HG03432 (cell line): Measurements from ENCODE around the gene CHRNB1.

Experiments used
- ATAC-seq: cut with Tn5 transposase; IDR thresholded peaks from one replicate; pipeline ENCODE4 v1.9.1; 2021; ENCODE audit warnings: mild to moderate bottlenecking, moderate library complexity; ENCODE audit not compliant: unreplicated experiment

The CHRNB1 gene

DNA sequence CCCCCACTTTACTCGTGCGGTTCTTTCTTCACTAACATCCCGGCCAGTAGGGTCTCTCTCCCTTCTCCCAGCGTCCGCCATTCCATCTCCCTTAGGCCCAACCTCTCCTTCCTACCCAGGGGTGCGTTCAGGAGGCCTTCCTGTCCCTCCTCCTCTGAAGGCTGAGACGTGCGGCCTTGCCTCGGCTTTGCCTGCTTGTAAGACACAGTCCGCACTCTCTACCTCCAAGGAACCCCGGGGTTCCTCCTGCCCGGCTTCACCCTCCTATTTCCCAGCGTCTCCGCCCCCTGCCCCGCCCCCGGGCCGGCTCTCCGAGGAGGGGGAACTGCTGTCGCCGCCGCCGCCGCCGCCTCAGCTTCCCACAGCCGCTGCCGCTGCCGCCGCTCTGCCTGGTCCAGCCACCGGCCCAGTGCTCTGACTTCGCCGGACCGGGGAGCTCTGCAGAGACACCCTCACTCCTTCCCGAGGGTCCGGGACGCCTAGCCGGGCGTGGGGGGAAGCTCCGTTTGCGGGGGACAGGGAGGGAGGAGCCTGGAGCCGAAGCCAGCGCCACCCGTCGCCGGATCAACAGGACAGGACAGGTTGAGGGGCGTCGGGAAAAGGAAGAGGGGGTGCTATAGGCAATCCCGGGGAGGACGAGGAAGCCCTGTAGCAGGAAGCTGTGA is 6.8 kb upstream of the CHRNB1 start:
- no peak for ATAC-seq

DNA sequence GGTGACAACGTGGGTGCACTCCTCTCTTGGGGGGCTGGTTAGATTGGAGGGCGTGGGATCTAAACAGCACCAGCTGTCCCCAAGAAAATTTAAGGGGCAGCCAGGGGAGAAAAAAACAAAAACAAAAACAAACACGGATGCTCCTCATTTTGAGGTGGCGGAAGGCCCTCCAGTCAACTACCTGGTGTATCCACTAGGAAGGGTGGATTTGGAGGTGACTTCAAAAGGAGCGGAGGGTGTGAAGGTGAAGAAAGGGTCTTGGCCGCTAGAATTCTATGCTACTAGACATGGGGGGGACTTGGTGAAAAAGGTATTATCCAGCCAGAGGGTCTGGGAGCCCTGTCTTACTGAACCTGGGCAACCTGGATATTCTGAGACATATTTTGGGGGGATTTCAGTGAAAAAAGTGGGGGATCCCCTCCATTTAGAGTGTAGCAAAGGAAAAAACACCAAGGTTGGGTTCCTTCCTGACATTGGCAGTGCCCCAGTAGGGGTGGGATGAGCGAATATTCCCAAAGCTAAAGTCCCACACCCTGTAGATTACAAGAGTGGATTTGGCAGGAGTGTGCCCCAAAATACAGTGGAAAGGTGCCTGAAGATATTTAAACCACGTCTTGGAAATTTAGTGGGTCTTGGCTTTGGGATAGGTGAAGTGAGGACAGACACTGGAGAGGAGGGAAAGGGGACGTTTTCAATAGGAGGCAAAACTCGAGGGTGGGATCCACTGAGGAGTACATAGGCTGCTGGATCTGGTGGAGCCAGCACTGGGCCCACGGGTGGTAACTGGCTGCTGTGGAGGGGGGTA is 6.0 kb upstream of the CHRNB1 start:
- no peak for ATAC-seq

DNA sequence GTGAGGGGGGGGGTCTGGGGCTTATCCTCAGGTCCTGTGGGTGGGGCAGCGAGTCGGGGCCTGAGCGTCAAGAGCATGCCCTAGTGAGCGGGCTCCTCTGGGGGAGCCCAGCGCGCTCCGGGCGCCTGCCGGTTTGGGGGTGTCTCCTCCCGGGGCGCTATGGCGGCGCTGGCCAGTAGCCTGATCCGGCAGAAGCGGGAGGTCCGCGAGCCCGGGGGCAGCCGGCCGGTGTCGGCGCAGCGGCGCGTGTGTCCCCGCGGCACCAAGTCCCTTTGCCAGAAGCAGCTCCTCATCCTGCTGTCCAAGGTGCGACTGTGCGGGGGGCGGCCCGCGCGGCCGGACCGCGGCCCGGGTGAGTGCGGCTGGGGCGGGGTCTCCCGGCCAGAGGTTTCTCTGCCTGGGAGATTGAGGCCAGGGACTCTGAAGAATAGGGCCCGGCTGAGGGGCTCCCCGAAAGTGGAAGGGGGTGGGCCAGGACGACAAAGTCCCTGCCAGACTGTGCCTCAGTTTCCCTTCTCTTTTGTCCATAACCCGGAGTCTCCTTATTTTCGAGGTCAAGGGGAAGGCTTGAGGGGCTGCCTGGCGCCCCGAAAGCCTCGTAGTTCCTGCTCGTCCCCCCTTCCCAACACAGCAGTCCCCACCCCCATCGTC is 5.3 kb upstream of the CHRNB1 start, which contains the start of gene FGF11:
Gene FGF11 (plus strand): TSS at position 51 of the 651 bp plus-strand sequence. CDS start 109 bp downstream, at position 160.
- ATAC-seq: no peak

DNA sequence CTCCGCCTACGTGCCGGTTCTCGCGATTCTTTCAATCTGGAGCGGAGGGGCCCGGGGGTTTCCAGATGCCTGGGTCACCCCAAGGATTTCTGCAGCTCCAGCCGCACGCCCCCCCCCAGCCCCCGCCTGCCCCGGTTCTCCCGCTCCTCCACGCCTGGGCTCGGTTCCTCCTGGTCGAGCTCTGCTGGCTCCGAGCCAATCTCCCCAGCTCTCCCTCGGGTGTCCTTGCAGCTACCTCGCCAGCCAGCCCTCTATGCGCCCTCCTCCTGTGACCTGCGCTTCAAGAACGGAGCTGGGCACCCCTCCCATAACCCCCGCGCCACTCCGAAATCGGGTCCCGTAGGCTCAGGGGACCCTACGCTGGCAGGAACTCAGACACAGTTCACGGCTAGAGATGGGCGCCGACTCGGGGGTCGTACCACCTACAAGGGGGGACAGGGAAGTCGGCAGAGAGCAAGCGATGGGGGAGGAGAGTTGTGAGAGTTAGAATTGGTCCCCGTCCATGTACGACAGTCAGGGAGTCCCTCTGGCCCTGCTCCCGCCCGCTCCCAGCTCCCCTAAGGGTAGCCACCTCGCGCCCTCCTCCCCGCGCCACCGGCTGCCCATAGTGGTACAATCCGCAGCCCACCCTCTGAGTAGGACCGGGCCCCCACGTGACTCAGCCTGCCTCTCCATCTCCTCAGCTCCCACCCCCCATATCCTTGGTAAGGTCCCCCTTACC is 4.6 kb upstream of the CHRNB1 start:
- no peak for ATAC-seq

DNA sequence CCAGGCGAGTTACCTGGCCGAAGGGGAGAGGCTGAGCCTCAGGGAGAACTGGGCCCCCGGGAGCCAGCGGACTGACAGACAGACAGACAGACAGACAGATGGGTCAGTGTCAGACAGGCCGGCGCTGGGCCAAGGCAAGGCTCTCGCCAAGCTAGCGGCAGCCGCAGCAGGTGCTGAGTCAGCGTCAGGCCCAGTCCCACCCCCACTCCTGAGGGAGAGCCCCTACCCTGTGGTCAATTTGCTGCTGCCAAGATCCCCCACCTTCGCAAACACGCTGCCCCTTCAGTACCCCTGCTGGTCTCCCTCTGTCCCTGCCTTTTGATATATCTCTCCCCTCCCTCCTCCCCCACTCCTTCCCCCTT is 4.0 kb upstream of the CHRNB1 start:
- ATAC-seq: no peak

DNA sequence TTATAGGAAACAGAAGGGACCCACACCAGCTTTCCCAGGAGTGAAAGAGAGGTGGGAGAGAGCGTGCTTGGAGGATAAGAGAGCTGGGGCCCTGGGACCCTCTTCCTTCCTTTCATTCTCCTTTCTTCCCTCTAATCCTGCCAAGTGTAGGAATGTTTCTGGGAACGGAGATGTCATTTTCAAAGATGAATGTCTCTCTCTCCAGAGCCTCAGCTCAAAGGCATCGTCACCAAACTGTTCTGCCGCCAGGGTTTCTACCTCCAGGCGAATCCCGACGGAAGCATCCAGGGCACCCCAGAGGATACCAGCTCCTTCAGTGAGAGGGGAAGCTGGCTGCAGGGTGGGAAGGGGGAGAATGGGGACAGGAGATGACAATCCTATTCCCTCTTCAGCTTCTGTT is 3.6 kb upstream of the CHRNB1 start:
- no peak for ATAC-seq

DNA sequence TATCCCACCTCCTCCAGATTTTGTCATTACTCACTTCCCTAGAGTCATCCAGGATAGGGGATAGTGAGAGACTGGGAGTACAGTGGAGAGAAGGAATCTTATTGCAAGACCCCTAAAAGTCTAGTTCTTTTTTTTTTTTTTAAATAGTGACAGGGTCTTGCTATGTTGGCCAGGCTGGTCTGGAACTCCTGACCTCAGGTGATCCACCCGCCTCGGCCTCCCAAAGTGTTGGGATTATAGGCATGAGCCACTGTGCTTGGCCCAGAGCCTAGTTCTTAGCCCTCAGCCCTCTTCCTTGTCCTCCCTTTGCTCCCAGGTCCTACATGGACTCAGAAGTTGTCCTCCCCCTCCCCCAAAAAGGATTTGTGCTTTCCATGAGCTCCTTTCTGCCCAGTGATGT is 2.7 kb upstream of the CHRNB1 start:
- ATAC-seq: no peak

DNA sequence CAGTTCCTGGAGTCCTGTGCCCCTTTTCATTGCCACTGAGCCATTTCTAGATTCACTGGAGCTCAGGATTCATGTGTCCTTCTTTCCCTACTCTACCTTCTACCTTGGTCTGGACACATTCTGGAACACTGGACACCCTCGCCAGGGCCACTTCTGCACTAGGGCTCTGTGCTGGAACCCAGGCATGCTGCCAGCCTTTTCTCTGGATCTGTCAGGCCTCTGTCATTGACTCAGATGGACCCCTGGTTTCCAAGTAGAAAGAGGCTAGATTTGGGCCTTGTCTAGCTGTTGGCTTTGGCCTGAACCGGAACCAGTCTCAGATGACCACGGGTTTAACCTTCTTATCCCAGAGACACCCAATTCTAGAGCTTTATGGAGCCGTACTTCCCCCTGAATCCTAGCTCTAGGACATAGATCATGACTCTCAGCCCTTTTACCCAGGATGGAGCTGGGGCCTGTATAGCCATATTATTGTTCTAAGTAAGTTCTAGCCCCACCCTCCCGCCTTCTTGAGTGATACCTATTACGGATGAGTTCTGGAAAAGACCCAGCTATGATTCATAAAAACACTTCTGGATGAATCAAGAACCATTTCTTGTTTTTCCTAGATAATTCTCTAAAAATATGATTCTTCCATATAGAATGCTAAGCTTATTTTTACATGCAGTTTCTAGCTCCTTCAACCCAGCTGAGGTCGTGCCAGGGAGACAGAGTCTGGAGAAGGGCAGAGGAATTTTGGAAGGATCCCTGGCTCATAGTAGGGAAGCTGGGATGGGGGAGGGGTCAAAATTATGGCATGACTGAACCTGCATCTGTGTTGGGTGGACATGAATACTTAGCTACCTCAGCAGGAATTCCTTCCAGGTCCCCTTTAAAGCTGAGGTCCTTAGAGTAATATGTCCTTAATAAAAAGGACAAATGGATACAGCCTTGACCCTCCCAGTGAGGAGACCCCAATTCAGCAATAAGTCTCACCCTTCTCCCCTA is 1.1 kb upstream of the CHRNB1 start:
- no peak for ATAC-seq

DNA sequence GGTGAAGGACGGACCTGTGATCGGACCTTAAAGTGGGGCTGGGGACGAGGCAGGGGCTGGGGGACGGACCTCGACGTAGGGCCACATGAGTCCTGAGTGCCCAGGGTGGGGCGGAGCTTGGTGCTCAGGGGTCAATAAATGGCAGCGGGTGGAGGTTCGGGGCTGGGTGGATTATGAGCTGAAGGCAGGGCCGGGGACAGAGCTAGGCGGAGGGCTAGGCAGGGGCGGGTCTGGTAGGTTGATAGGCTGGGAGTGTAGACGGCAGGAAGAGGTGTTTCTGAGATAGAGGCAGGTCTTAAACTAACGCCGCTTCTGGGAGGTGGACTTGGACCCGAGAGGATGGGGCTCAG is 733 bp downstream of the CHRNB1 start:
- no peak for ATAC-seq

DNA sequence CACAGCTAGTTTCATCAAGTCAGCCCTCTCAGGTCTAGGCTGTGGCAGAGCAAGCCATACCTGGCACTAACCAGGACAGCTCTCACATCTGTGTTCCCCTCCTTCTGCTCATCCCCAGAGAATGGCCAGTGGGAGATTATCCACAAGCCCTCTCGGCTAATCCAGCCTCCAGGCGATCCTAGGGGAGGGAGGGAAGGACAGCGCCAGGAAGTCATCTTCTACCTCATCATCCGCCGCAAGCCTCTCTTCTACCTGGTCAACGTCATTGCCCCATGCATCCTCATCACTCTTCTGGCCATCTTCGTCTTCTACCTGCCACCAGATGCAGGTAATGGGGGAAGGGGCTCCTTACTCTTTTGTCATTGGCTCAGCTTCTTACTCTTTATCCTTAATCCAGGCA is 3.6 kb downstream of the CHRNB1 start:
- no peak for ATAC-seq

DNA sequence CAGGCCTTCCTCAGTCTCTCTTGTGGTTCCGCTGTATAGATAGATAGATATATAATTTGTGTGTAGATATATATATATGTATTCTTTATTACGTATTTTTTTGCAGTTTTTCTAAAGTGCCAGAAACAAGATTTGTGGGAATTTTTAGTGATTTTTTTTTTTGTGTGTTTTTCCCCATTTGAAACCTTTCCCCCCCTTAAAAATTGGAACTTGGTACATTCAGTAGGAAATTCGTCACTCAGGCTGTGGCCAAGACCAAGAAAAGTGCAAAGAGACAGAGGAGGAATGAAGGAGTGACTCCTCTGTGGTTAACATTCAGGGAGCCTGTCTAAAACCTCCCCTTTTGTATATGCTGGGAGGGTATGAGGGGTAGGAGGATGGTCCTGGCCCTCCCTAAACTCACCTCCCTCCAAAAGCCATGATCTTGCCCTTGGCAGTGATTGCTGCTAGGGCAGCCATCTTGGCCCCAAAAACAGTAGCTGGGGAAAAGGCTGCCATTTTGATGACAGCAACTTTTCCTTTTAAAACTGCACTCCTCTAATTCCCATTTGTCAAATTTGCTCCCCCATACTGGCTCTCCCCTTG is 15.2 kb downstream of the CHRNB1 start:
- no peak for ATAC-seq

DNA sequence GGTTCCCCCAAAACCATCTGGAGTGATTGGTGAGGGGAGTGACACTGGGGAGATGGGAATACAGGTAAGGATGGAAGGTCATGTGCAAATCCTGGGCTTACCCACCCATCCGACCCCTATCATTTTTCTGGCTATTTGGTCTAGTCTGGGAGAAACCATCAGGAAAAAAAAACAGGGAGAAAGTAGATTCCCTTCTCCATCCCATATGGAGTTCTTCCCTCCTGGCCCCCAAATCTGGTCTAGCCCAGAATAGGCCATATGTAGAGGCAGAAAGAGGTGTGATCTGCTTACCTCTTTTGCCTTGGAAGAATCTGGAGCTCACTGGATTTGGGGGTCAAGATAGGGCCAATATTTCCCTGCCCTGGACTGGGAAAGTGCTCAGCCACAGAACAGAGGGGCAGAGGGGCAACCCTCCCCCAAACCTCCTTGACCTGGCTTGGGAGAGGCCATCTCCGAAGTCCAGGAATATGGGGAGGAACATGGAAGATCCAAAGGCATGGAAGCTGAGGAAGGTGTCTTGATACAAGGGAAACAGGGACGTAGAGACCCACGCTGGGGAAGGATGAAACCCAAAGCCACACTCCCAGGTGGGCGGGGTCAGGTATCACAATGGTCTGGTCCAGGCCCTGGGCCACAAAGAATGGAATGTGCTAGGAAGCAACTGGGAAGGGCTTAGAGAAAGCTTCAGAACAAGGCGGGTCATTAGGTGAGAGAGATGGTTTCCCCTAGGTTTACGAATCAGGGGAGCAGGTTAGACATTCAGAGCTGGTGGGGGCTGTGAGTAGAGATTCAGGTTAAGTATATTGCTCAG is 16.2 kb downstream of the CHRNB1 start:
- no peak for ATAC-seq

DNA sequence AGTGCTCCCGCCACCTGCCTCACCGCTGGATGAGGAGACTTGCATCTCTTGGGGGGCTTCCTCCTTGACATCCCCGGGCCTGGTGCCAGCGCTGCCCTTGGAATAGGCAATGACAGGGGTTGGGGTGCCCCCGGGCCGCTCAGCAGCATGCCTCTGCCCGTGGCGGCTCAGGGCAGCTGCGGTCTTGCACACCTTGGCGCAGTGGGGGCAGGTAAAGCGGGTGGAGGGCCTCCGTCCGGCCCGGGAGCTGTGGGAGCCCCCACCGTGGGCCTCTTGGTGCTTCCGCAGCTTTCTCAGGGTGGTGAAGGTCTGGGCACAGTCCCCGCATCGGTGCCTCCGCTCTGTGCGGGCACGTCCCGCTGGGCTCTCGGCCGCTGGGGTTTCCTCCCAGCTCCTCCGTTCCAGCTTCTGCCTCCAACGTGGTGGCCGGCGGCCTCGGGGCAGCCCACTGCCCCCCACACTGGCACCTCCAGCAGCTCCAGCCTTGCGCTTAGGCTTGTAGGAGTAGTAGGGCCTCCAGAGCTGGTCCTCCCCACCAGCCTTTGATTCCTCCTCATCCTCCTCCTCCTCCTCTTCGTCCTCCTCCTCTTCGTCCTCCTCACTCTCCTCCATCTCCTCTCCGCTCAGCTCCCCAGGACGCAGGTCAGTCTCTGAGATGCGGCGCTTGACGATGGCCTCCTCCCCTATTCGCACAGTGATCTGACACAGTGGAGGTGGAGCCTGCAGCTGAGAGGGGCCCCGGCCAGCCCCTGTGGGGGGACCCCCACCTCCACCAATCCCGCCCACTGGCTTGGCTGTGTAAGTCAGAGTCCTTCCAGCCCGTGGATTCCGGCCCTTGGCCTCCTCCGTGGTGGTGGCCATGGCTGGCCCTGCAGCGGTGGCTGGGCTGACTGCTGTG is 17.9 kb downstream of the CHRNB1 start:
- no peak for ATAC-seq

DNA sequence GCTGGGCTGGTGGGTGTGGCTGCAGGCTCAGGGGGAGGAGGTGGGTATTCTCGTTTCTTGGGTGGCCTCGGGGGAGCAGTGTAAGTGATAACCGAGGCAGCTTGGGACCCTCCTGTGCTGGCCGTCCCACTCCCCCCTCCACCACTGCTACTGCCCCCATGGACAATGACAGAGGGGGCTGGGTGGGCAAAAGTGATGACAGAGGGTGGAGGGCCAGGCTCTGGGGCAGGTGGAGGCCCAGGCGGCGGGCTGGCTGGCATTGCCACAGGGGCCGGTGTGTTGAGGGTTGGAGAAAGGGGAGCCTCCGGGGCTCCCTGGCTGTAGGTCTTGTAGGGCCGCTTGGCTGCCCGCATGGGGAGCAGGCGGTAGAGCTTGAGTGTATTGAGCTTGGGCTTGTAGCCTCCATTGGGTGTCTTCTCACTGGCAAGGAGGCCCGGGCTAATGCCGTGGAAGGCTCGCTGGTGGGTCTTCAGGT is 18.5 kb downstream of the CHRNB1 start:
- no peak for ATAC-seq

DNA sequence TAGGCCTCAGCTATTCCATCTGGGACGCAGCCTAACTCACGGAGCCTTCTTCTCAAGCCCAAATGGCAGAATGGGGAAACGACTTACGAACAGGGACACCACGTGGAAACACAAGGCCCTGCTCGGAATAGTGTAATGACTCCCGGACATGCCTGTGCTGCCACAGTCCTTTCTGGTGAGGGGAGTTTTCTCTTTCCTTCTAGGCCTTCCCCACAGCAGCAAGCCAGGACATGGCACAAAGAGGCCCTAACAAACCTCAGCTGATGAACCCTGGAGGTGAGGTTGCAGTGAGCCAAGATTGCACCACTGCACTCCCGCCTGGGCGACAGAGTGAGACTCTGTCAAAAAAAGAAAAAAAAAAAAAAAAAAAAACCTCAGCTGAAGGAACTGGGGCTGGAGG is 19.2 kb downstream of the CHRNB1 start:
- no peak for ATAC-seq

DNA sequence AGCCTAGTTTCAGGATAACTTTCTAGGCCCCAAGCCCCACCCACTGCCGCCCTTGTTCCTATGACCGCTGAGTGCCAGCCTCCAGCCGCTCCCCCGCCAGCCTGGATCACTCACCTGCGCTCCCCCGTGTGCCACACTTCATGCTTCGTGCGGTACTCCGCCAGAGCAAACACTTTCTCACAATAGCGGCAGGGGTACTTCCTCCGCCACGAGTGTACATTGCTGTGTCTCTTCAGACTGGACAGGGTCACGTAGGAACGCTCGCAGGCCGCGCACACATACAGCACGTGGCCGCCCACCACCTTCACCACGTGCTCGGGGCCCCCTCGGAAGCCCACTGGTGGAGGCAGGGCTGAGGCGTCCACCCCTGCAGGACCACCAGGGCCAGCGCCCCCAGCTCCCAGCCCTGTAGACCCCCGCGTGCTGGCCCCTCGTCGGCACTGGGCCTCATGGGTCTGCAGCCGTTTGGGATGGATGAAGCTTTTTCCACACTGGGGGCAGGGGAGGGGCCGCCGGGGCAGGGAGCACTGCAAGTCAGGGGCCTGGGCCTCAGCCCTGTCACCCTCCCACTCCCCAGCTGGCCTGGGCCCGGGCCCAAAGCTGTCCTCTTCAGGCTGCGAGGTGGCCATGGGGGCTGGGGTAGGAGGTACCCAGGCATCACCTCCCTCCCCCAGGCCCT is 20.9 kb downstream of the CHRNB1 start:
- no peak for ATAC-seq

DNA sequence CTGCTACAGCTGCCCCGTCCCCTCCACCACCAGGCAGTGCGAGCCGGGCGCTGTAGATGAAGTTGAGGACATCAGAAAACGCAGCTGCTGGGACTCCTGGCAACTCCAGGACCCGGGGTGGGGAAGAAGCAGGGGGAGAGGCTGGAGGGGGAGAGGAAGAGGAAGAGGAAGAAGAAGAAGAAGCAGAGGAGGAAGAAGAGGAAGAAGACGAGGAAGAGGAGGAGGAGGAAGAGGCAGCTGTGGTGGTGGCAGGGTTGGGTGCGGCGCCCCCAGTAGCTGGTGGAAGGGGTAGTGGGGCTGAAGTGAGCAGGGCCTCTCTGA is 21.4 kb downstream of the CHRNB1 start:
- ATAC-seq: no peak
